DOHH2 (cell line): ENCODE results near the gene PKD1L1.

Source experiments
- EZH2phosphoT487 ChIP-seq: fragments of 200-600 bp; sonication (generic); IDR thresholded peaks from 2 replicates; pipeline ENCODE4 v1.6.1; 2017; ENCODE audit warnings: borderline replicate concordance, mild to moderate bottlenecking, antibody characterized with exemption, low read length, moderate library complexity, mixed read lengths
- TF ChIP-seq, protein P1 (sequence below): fragments of 200-600 bp; sonication (generic); IDR thresholded peaks from one replicate; pipeline ENCODE4 v1.5.1; 2014; ENCODE audit warnings: antibody characterized with exemption, mild to moderate bottlenecking, low read depth, low read length; ENCODE audit not compliant: poor library complexity, severe bottlenecking

DNA sequence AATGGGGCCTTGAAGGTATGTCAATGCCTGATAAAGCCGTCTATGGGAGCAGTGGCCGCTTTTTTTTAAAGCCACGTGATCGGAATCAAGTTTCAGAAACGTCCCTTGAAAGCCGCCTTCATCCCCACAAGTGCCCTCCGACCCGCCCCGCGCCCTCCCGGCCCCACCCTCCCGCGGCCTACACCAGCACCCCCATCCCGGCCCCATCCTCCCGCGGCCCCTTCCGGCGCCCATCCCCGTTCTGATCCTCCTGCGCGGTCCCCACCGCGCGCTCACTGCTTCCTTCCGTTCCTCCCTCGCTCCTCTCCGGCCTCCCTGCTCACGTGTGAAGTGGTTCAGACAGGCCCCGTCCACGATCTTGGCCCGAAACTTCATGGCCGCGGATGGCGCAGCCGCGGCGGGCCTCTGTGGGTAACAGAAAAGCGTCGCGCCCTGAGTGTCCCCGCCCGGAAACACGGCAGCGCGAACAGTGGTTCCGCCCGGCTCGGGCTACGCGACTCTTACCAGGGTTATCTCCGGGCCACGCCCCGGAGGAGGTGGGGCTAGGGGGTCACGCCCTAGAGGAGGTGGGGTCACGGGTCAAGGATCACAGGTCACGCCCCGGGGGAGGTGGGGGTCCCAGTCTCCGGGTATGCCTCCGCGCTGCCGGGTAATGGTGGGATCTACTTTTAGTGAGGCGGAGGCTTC is 31.0 kb upstream of the PKD1L1 start, which contains the start of gene HUS1:
- TF ChIP-seq, protein P1, sequence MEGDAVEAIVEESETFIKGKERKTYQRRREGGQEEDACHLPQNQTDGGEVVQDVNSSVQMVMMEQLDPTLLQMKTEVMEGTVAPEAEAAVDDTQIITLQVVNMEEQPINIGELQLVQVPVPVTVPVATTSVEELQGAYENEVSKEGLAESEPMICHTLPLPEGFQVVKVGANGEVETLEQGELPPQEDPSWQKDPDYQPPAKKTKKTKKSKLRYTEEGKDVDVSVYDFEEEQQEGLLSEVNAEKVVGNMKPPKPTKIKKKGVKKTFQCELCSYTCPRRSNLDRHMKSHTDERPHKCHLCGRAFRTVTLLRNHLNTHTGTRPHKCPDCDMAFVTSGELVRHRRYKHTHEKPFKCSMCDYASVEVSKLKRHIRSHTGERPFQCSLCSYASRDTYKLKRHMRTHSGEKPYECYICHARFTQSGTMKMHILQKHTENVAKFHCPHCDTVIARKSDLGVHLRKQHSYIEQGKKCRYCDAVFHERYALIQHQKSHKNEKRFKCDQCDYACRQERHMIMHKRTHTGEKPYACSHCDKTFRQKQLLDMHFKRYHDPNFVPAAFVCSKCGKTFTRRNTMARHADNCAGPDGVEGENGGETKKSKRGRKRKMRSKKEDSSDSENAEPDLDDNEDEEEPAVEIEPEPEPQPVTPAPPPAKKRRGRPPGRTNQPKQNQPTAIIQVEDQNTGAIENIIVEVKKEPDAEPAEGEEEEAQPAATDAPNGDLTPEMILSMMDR, result no peak
- TF ChIP-seq EZH2phosphoT487, result no peak
